GM13977 (cell line): ENCODE data around the gene CDKN2B-AS1.

Experiments used
- DNase-seq: peaks from one replicate; pipeline ENCODE4 v3.0.0; 2012; ENCODE audit warnings: low spot score
- CTCF ChIP-seq: IDR thresholded peaks from 2 replicates; pipeline ENCODE4 v1.5.1; 2012; ENCODE audit warnings: mild to moderate bottlenecking, control low read depth; ENCODE audit not compliant: insufficient read depth; ENCODE audit errors: extremely low read depth, missing control alignments
- in situ Hi-C: fragments of 300-500 bp; cut with MboI; formaldehyde crosslinking; loops from one replicate; pipeline ENCODE4 v1.12.0; 2022; ENCODE audit warnings: low sequenced_read_pairs, low pct_unique_long_range_greater_than_20kb, mixed read lengths, inconsistent platforms; ENCODE audit not compliant: unreplicated experiment

CDKN2B-AS1 gene

GRCh38 chr9:22065431-22066200 lies 71.0 kb downstream of the CDKN2B-AS1 start:
- in situ Hi-C loops, result no loop called here
- no peak for TF ChIP-seq CTCF
- DNase-seq, result no peak

- in situ Hi-C loops, result no loop called here
- no peak for DNase-seq
- no peak for TF ChIP-seq CTCF
These were observed 72.6 kb downstream of the CDKN2B-AS1 start for GRCh38 chr9:22067196-22067595.

- no peak for DNase-seq
- in situ Hi-C loops, result no loop called here
- no peak for TF ChIP-seq CTCF
These were observed 73.8 kb downstream of the CDKN2B-AS1 start for GRCh38 chr9:22068369-22068768.

- TF ChIP-seq CTCF, result no peak
- in situ Hi-C loops, result no loop called here
These were observed 78.8 kb downstream of the CDKN2B-AS1 start for GRCh38 chr9:22073349-22073748.

GRCh38 chr9:22078081-22078480 lies 83.5 kb downstream of the CDKN2B-AS1 start:
- TF ChIP-seq CTCF, result no peak
- in situ Hi-C loops, result no loop called here

More at GRCh38 chr9:22073349-22073748, 78.8 kb downstream of the CDKN2B-AS1 start:
- DNase-seq, result no peak

GRCh38 chr9:22079873-22080341 lies 85.3 kb downstream of the CDKN2B-AS1 start:
- in situ Hi-C loops, result no loop called here
- peak; percentile 32 for DNase-seq
- no peak for TF ChIP-seq CTCF

More at GRCh38 chr9:22078081-22078480, 83.5 kb downstream of the CDKN2B-AS1 start:
- DNase-seq, result no peak
